ENCODE measurements around the gene GNPDA1. TPM values are rescaled to one million over a fixed set of nuclear protein-coding genes. Genes with fewer than 3 reads are reported as not detected.

GNPDA1 gene
- total RNA-seq, 1 donor from 2014 or later, result 25.3 TPM

- peaks cover 11% of the 10 kb centered on the region for H3K4me1 ChIP-seq
- no peak for DNase-seq (ENCODE audit: extremely low spot score in 2 of 2)
- H3K36me3 ChIP-seq, result peaks cover 3 to 67% of the 10 kb centered on the region in 2 donors
- TF ChIP-seq POLR2AphosphoS5 (IDR thresholded peaks at IDR 0.05; ENCODE audit: insufficient read depth in 1 of 2, low read depth in 1 of 2), result no peak
- H3K27ac ChIP-seq, result no peak overlapping the region
- no peaks in the 10 kb centered on the region for H3K9me3 ChIP-seq
- H3K27me3 ChIP-seq, result no peaks in the 10 kb centered on the region
- intact Hi-C loops (cut with DNase I), result no loop called here
- no peak overlapping the region for H3K4me3 ChIP-seq
Measured at GRCh38 chr5:141976176-141976575, 36.7 kb downstream of the GNPDA1 start.

GRCh38 chr5:141973871-141974595, 38.8 kb downstream of the GNPDA1 start:
- Histone ChIP-seq H3K4me3 (no peak overlapping the region), H3K4me1 (peaks cover 27% of the 10 kb centered on the region), H3K36me3 (peaks cover 0 to 50% of the 10 kb centered on the region in 2 donors), H3K27ac (no peak overlapping the region), H3K27me3 (no peaks in the 10 kb centered on the region), H3K9me3 (no peaks in the 10 kb centered on the region)
- intact Hi-C loops (cut with DNase I), result no loop called here
- TF ChIP-seq CTCF (IDR thresholded peaks at IDR 0.05), result no peak
- TF ChIP-seq POLR2AphosphoS5 (IDR thresholded peaks at IDR 0.05; ENCODE audit: insufficient read depth in 1 of 2, low read depth in 1 of 2), result no peak
- TF ChIP-seq POLR2A (IDR thresholded peaks at IDR 0.05), result no peak
- no peak for DNase-seq (ENCODE audit: extremely low spot score in 2 of 2)

GRCh38 chr5:141969783-141970771, 42.8 kb downstream of the GNPDA1 start:
- peaks cover 32% of the 10 kb centered on the region for H3K4me1 ChIP-seq
- H3K9me3 ChIP-seq, result no peaks in the 10 kb centered on the region
- H3K36me3 ChIP-seq, result peaks cover 0 to 17% of the 10 kb centered on the region in 2 donors
- peak overlapping the region; percentile 96 for H3K27ac ChIP-seq
- DNase-seq (ENCODE audit: extremely low spot score in 2 of 2), result no peak
- intact Hi-C loops (cut with DNase I), result loop anchor here (10.0 kb wide), 1 partner anchor 75 kb away; no protein-coding TSS in a partner anchor
- TF ChIP-seq CTCF (IDR thresholded peaks at IDR 0.05), result peak in 1 of 3 experiments; percentile 4
- TF ChIP-seq POLR2A (IDR thresholded peaks at IDR 0.05), result no peak
- no peaks in the 10 kb centered on the region for H3K27me3 ChIP-seq
- H3K4me3 ChIP-seq, result peak overlapping the region; percentile 72 to 84

- no peaks in the 10 kb centered on the region for H3K27me3 ChIP-seq
- peak within 1 kb of the TSS; percentile 72 to 84 for H3K4me3 ChIP-seq
- intact Hi-C loops (cut with DNase I), result loop anchor here (10.0 kb wide), 1 partner anchor 74 kb away; no protein-coding TSS in a partner anchor
- peaks cover 25% of the 10 kb centered on the region for H3K4me1 ChIP-seq
- H3K36me3 ChIP-seq, result peaks cover 0 to 7% of the 10 kb centered on the region in 2 donors
- TF ChIP-seq CTCF (IDR thresholded peaks at IDR 0.05) (peak; percentile 78 to 98 (median 84)), POLR2A (IDR thresholded peaks at IDR 0.05) (peak in 1 of 2 donors; percentile 83), POLR2AphosphoS5 (IDR thresholded peaks at IDR 0.05; ENCODE audit: insufficient read depth in 1 of 2, low read depth in 1 of 2) (peak; percentile 87 to 97)
- H3K9me3 ChIP-seq, result no peaks in the 10 kb centered on the region
- H3K27ac ChIP-seq, result peak within 1 kb of the TSS; percentile 96
- DNase-seq (ENCODE audit: extremely low spot score in 2 of 2), result no peak
Measured at GRCh38 chr5:141968914-141969608, 43.8 kb downstream of the GNPDA1 start, which contains the start of gene RNF14. RNF14 (plus strand) TSS chr5:141969105; CDS start chr5:141973589, 4,484 bp downstream.

GRCh38 chr5:141966963-141967333, 45.9 kb downstream of the GNPDA1 start:
- TF ChIP-seq CTCF (IDR thresholded peaks at IDR 0.05), result no peak
- TF ChIP-seq POLR2A (IDR thresholded peaks at IDR 0.05), result no peak
- TF ChIP-seq POLR2AphosphoS5 (IDR thresholded peaks at IDR 0.05; ENCODE audit: insufficient read depth in 1 of 2, low read depth in 1 of 2), result no peak
- H3K27me3 ChIP-seq, result no peaks in the 10 kb centered on the region
- intact Hi-C loops (cut with DNase I), result loop anchor here (10.0 kb wide), 1 partner anchor 72 kb away; no protein-coding TSS in a partner anchor
- H3K27ac ChIP-seq, result no peak overlapping the region
- H3K9me3 ChIP-seq, result no peaks in the 10 kb centered on the region
- no peak for DNase-seq (ENCODE audit: extremely low spot score in 2 of 2)
- H3K4me1 ChIP-seq, result peaks cover 21% of the 10 kb centered on the region
- no peaks in the 10 kb centered on the region for H3K36me3 ChIP-seq
- no peak overlapping the region for H3K4me3 ChIP-seq

All from vagina (tissue), 2 donors.